BJ (cell line): ENCODE results near the gene ADRM1. TPM values are rescaled to one million over a fixed set of nuclear protein-coding genes. Genes with fewer than 3 reads are reported as not detected.

Source experiments
- CTCF ChIA-PET: fragments of 350-600 bp; formaldehyde crosslinking; extraction: SDS; loops from one replicate; lab custom pipeline; 2021; ENCODE audit warnings: antibody characterized with exemption, inconsistent platforms; lab: Yijun Ruan, JAX
- POLR2A ChIA-PET: fragments of 300-600 bp; sonication (Branson Sonifier 250); formaldehyde crosslinking; extraction: SDS; loops from one replicate; lab custom pipeline; 2021; ENCODE audit warnings: antibody characterized with exemption; lab: Charles Lee
- DNase-seq: peaks from one replicate; pipeline ENCODE4 v3.0.0-alpha.2; 2011; ENCODE audit warnings: low read depth
- H3K27me3 ChIP-seq: 2 replicates; pipeline ENCODE4 v1.6.0; 2011; ENCODE audit warnings: low read length; ENCODE audit not compliant: control insufficient read depth, insufficient read depth
- H3K36me3 ChIP-seq: 2 replicates; pipeline ENCODE4 v1.5.1; 2011; ENCODE audit warnings: low read length; ENCODE audit not compliant: control insufficient read depth, insufficient read depth
- H3K4me3 ChIP-seq: 2 replicates; pipeline ENCODE4 v1.5.1; 2011; ENCODE audit warnings: low read depth, mild to moderate bottlenecking, control low read depth, low read length
- polyA plus RNA-seq: library from polyadenylated mRNA; depleted of rRNA; stranded (reverse); fragments of >200 nt; gene quantifications from 2 replicates; pipeline ENCODE4 v1.2.3, GENCODE V29; 2011
- TF ChIP-seq, protein P1 (sequence below): IDR thresholded peaks from 2 replicates; pipeline ENCODE4 v1.5.1; 2011; ENCODE audit warnings: low read depth, mild to moderate bottlenecking, control low read depth, inconsistent platforms, low read length, moderate library complexity; ENCODE audit not compliant: insufficient read depth

The ADRM1 gene
- polyA plus RNA-seq, 1 experiment: 115 TPM

DNA sequence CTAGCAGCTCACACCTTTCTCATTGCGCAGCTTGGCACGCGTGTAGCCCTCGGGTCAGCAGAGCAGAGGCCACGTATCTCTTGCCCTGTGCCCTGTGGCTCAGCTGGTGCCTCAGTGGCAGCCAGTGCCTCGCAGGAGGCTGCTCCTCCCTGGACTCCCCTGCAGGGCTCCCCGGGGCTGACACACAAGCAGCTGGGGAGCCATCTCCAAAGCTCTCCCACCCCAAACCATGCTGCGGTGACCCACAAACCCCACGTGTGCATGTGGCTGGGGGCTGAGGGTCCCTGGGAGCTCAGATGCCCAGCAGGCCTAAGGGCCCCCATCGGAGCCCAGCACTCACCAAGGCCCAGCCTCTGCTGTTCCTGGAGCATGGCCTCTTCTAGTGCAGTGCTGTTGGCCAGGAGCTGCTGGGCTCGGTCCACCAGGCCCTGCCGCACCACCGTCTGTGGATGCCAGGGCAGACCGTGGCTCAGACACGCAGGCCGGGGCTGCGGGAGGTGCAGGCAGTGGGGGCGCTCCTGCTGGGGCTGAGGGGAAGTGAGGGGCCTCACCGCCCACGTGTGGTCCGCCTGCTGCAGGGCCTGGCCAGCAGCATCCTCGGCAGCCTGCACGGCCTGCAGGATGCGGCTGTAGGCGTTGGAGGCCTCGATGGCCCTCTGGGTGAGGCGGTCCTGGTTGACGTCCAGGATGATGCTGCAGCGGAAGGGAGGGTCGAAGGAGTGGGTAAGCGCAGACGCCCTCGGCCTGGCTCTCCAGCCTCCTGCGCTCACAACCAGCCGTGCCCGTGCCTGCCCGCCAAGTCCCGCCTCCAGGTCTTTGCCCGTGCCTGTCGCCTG is 13.8 kb downstream of the ADRM1 start:
- POLR2A ChIA-PET: no interaction called here
- H3K4me3 ChIP-seq: no peak overlapping the region

DNA sequence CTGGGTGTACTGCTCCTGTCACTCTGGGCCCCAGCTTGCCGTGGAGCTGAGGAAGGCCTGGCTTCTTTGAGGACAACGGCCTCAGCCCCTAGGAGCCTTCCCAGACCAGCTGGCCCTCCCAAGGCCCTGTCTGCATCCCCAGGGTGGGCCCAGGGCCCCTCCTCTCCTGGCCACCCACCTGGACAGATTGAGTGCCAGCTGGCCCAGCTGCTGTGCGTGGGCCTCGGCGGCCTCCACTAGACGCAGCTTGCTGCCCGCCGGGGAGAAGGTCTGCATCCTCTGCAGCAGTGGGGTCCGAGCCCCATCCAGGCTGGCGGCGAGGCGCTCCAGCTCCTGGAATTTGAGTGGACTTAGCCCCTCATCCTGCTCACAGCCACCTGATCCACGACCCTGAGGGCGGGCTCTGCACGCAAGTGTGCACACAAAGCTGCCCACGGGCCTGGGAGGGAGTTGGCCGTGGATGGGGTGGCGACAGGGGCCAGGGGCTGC is 14.4 kb downstream of the ADRM1 start:
- TF ChIP-seq, protein P1, sequence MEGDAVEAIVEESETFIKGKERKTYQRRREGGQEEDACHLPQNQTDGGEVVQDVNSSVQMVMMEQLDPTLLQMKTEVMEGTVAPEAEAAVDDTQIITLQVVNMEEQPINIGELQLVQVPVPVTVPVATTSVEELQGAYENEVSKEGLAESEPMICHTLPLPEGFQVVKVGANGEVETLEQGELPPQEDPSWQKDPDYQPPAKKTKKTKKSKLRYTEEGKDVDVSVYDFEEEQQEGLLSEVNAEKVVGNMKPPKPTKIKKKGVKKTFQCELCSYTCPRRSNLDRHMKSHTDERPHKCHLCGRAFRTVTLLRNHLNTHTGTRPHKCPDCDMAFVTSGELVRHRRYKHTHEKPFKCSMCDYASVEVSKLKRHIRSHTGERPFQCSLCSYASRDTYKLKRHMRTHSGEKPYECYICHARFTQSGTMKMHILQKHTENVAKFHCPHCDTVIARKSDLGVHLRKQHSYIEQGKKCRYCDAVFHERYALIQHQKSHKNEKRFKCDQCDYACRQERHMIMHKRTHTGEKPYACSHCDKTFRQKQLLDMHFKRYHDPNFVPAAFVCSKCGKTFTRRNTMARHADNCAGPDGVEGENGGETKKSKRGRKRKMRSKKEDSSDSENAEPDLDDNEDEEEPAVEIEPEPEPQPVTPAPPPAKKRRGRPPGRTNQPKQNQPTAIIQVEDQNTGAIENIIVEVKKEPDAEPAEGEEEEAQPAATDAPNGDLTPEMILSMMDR: no peak
- H3K36me3 ChIP-seq: peaks cover 1% of the 10 kb centered on the region
- no peak overlapping the region for H3K4me3 ChIP-seq
- ChIA-PET POLR2A (no interaction called here), CTCF (interaction anchor here (0.6 kb wide), 1 partner anchor 13 kb away, joined by 3 read pairs; no protein-coding TSS in a partner anchor)
- no peaks in the 10 kb centered on the region for H3K27me3 ChIP-seq
- no peak for DNase-seq

More for the DNA sequence above, 13.8 kb downstream of the ADRM1 start:
- TF ChIP-seq, protein P1: no peak
- Histone ChIP-seq H3K27me3 (no peaks in the 10 kb centered on the region), H3K36me3 (peaks cover 1% of the 10 kb centered on the region)
- DNase-seq: no peak
- CTCF ChIA-PET: interaction anchor here (0.6 to 1.8 kb wide), 2 partner anchors 13 to 67 kb away, joined by 3 to 4 read pairs; no protein-coding TSS in a partner anchor

DNA sequence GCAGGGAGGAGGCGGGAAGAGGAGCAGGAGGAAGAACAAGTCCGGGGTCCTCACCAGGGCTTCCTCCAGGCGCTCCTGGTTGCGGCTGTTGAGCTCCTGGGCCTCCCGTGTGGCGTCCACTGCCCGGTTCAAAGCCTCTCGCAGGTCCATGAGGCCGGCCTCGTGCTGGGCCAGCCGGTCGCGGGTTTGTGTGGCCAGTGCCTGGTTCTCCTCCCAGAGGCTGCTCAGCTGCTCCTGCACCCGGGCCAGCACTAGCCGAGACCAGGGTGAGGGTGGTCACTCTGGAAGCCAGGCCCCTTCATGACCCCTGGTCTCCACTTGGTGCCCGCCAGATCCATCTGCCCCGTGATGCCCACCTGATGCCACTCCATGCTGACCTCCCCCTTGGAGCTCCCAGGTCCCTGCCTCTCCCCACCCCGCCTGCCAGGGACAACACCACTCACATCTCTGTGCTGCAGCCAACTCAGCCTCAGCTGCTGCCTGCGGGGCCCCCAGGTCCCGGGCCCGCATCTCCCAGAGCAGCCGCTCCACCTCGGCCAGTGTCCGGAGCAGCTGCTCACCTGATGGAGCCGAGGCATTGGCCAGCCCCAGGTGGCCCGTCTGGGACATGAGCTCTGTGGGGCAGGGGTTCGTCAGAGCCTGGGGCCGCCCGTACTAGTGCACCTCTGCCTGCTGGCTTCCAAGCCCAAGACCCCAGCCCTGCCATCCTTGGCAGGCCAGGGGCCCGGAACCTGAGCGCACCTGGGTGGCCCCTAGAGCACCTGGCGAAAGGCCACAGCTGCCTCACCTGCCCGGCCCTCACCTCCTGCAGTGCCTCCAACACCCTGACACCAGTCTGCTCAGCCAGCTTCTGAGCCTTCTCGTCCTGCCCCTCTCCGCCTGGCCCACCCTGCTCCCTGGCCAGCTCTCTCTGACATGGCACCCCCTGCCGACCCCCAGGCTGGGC is 15.9 kb downstream of the ADRM1 start:
- Histone ChIP-seq H3K27me3 (no peaks in the 10 kb centered on the region), H3K36me3 (peaks cover 1% of the 10 kb centered on the region), H3K4me3 (no peak overlapping the region)
- POLR2A ChIA-PET: no interaction called here
- TF ChIP-seq, protein P1: no peak
- DNase-seq: no peak
- CTCF ChIA-PET: no interaction called here

DNA sequence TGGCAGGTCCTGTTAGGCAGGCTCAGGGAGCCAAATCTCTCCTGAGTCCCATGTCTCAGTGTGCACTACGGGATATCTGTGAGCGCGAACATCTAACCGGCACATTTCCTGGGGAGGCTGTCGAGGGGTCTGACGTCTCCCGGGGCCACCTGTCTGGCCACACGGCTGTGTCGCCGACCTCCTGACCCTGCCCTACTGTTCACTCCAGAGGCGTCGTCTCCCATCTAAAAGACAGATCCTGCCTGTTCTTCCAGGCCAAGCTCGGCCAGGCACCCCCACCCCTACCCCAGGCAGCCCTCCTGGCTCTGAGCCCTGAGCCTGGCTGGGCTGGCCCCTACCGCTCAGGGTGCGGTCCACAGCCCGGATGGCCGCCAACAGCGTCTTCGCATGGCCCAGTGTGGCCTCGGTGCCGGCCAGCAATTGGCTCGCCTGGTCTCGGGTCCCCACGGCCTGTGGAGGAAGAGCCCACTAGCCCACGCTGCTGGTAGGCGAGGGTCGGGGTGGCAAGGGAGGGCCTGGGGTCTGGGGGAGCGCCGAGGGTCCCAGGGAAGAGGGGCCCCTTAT is 16.6 kb downstream of the ADRM1 start:
- no peak for DNase-seq
- CTCF ChIA-PET: no interaction called here
- TF ChIP-seq, protein P1: no peak
- Histone ChIP-seq H3K36me3 (peaks cover 1% of the 10 kb centered on the region), H3K27me3 (no peaks in the 10 kb centered on the region), H3K4me3 (no peak overlapping the region)
- POLR2A ChIA-PET: no interaction called here
